Gastrocnemius medialis (tissue), 4 donors: ENCODE results near the gene PYDC1.
"Not testable (repeated sequence)": the region's sequence is repeated elsewhere in the genome, so short reads cannot be mapped to it uniquely, and the experiment has no call there.

Source experiments
- CTCF ChIP-seq, 5 experiments: fragments of 450-650 bp in 3 of 5; fragments of 200-600 bp in 2 of 5; sonication (generic) in 2 of 5; IDR thresholded peaks in 4 of 5; conservative IDR thresholded peaks in 1 of 5; 1 replicate in 4 of 5; 2 replicates in 1 of 5; pipeline ENCODE4 v1.5.1; 2016 to 2019; ENCODE audit warnings: antibody characterized with exemption in 5 of 5, mild to moderate bottlenecking in 3 of 5, moderate library complexity in 3 of 5
- POLR2A ChIP-seq, 2 donors: fragments of 450-650 bp; IDR thresholded peaks; one replicate each; pipeline ENCODE4 v1.6.1; 2017; ENCODE audit warnings: antibody characterized with exemption in 2 of 2, mild to moderate bottlenecking in 2 of 2, moderate library complexity in 2 of 2

GRCh38 chr16:31170048-31170447 is 46.9 kb downstream of the PYDC1 start:
- not testable (repeated sequence) for TF ChIP-seq CTCF (IDR thresholded peaks at IDR 0.05 in 4 of 5, conservative IDR thresholded peaks at IDR 0.05 in 1 of 5); POLR2A (IDR thresholded peaks at IDR 0.05)
